HepG2 (cell line): ENCODE measurements around the gene RRBP1. TPM values are rescaled to one million over a fixed set of nuclear protein-coding genes. Genes with fewer than 3 reads are reported as not detected.

ENCODE experiments used
- ATF4 ChIP-seq, 2 experiments: fragments of 450-650 bp in 1 of 2; sonication (generic) in 1 of 2; formaldehyde crosslinking; IDR thresholded peaks; 2 replicates each; pipeline versions ENCODE4 v1.5.0 to v1.8.0; 2020 to 2022; ENCODE audit warnings: mild to moderate bottlenecking in 1 of 2, missing genetic modification reagents in 1 of 2
- BRF2 ChIP-seq: sonication (generic); formaldehyde crosslinking; IDR thresholded peaks from 2 replicates; pipeline ENCODE4 v1.8.1; 2022; ENCODE audit warnings: mild to moderate bottlenecking, missing genetic modification reagents
- HIVEP1 ChIP-seq: sonication (generic); formaldehyde crosslinking; IDR thresholded peaks from 2 replicates; pipeline ENCODE4 v1.4.0; 2020; ENCODE audit warnings: mild to moderate bottlenecking, missing genetic modification reagents
- HNRNPK ChIP-seq: fragments of 200-400 bp; formaldehyde crosslinking; IDR thresholded peaks from 2 replicates; pipeline ENCODE4 v1.6.1; 2018; ENCODE audit warnings: low read length, low read depth, moderate library complexity, mild to moderate bottlenecking; ENCODE audit not compliant: poor library complexity, severe bottlenecking
- MLLT10 ChIP-seq: sonication (generic); formaldehyde crosslinking; IDR thresholded peaks from 2 replicates; pipeline ENCODE4 v1.4.0; 2020; ENCODE audit warnings: missing genetic modification reagents
- MXD4 ChIP-seq: IDR thresholded peaks from 2 replicates; pipeline ENCODE4 v1.6.1; 2016; ENCODE audit warnings: mild to moderate bottlenecking, missing biosample characterization, missing genetic modification reagents
- MXI1 ChIP-seq: IDR thresholded peaks from 3 replicates; pipeline ENCODE4 v1.6.1; 2012; ENCODE audit warnings: low read depth, low read length, inconsistent platforms, borderline replicate concordance
- NCOA2 ChIP-seq: sonication (generic); formaldehyde crosslinking; IDR thresholded peaks from 2 replicates; pipeline ENCODE4 v1.8.0; 2022; ENCODE audit warnings: inconsistent platforms
- NFIB ChIP-seq: sonication (generic); formaldehyde crosslinking; IDR thresholded peaks from 2 replicates; pipeline ENCODE4 v1.9.0; 2021; ENCODE audit warnings: missing genetic modification reagents, mild to moderate bottlenecking, borderline replicate concordance
- NFYC ChIP-seq: IDR thresholded peaks from 2 replicates; pipeline ENCODE4 v1.6.1; 2016; ENCODE audit warnings: missing genetic modification reagents, missing compliant biosample characterization
- NR0B2 ChIP-seq: sonication (generic); formaldehyde crosslinking; IDR thresholded peaks from 2 replicates; pipeline ENCODE4 v1.4.0; 2020; ENCODE audit warnings: mild to moderate bottlenecking, missing genetic modification reagents
- SMARCC2 ChIP-seq: fragments of 450-650 bp; IDR thresholded peaks from 2 replicates; pipeline ENCODE4 v1.6.1; 2017; ENCODE audit warnings: antibody characterized with exemption, mild to moderate bottlenecking
- SRSF1 ChIP-seq: fragments of 200-400 bp; formaldehyde crosslinking; optimal IDR thresholded peaks from 2 replicates; pipeline ENCODE3; 2017; ENCODE audit warnings: mild to moderate bottlenecking, low read depth, low read length, moderate library complexity
- ZNF142 ChIP-seq: sonication (generic); formaldehyde crosslinking; IDR thresholded peaks from 2 replicates; pipeline ENCODE4 v1.4.0; 2020; ENCODE audit warnings: missing genetic modification reagents
- ZNF280D ChIP-seq: sonication (generic); formaldehyde crosslinking; IDR thresholded peaks from 2 replicates; pipeline ENCODE4 v1.5.1; 2020; ENCODE audit warnings: mild to moderate bottlenecking, missing genetic modification reagents
- ZNF335 ChIP-seq: sonication (generic); formaldehyde crosslinking; IDR thresholded peaks from 2 replicates; pipeline ENCODE4 v1.4.0; 2020; ENCODE audit warnings: missing genetic modification reagents
- ZNF562 ChIP-seq: sonication (generic); formaldehyde crosslinking; IDR thresholded peaks from 2 replicates; pipeline ENCODE4 v1.8.0; 2022; ENCODE audit warnings: missing genetic modification reagents, borderline replicate concordance
- polyA plus RNA-seq, 8 experiments: library from polyadenylated mRNA; depleted of rRNA in 3 of 8; stranded (reverse) in 7 of 8; unstranded in 1 of 8; fragments of >200 nt; fragmentation: Illumina TruSeq in 4 of 8; extraction: Trizol in 4 of 8; gene quantifications; 2 replicates each; pipeline versions ENCODE4 v1.2.1 to v1.2.3, GENCODE V29; 2011 to 2016; ENCODE audit warnings: low read depth in 4 of 8, missing spikeins in 1 of 8, mixed read lengths in 1 of 8; ENCODE audit not compliant: insufficient read depth in 1 of 8
- total RNA-seq, 5 experiments: library from RNA; depleted of rRNA; stranded (reverse); fragments of >200 nt; fragmentation: Illumina TruSeq; extraction: Trizol; gene quantifications; 2 replicates each; pipeline ENCODE4 v1.2.3, GENCODE V29; 2016; ENCODE audit warnings: low read depth in 1 of 5

The RRBP1 gene
- total and polyA plus RNA-seq, 2 of the 13 experiments (the other 11 are each of a cell fraction or from before 2014, with no cell fraction given): 150 to 222 TPM

DNA sequence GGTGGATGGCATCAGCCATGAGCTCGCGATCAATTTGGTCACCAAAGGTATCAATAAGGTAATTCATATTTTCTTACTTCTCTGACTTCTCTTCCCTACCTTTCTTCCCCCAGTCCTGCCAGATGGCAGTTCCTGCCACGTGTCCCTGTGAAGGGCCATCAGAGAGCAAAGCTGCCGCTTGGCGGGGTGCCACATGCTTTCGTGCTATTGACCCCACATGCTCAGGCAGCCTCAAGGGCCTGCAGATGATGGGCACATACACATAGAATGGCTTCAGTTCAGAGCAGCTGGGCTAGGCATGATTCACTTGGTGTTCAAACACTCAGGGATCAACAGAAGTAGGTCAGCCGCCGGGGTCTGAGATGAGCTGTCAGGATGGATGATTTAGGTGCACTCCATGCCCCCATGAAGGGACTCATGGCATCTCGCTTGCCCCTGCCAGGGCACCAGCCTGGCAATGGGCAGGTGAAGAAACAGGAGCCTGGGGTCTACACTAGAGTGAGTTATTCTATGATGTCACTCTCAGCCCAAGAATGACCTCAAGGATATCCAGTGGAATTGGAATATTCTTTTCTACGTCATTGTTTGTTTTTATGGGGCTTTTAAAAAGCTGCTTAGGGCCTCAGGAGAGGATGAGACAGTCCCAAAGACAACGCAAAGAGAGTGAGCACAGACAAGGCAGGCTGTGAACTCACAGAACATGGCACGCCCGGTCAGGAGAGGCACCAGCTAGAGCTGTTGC is 43.2 kb upstream of the RRBP1 start (continued):
- TF ChIP-seq ZNF142 (CRISPR knock-in tag) (no peak), NCOA2 (CRISPR knock-in tag) (0 out of 2 replicates have a peak, but pooled peaks have one; percentile 9), HIVEP1 (CRISPR knock-in tag) (peak; percentile 40; the same call in 1 of the 2 replicates), SMARCC2 (no peak), MXD4 (CRISPR knock-in tag) (0 out of 2 replicates have a peak, but pooled peaks have one; percentile 24), NR0B2 (CRISPR knock-in tag) (no peak), NFIB (no peak), SRSF1 (no peak), BRF2 (CRISPR knock-in tag) (no peak), ZNF562 (no peak), ZNF335 (CRISPR knock-in tag) (no peak), NFYC (no peak), ATF4 (CRISPR knock-in tag; IDR thresholded peaks at IDR 0.05) (peak in 1 of 2 experiments; percentile 42; a peak in 1 of 4 replicates), HNRNPK (no peak), ZNF280D (CRISPR knock-in tag) (no peak), MLLT10 (CRISPR knock-in tag) (no peak), MXI1 (peak; percentile 43; the same call in 1 of the 3 replicates)
